T-cell (primary cell): ENCODE data around the gene LMO1. TPM values are rescaled to one million over a fixed set of nuclear protein-coding genes. Genes with fewer than 3 reads are reported as not detected.
A peak's percentile ranks its signal among the peaks of the same experiment; 100 is the strongest.

Experiments
- ATAC-seq, 4 experiments: fragments of 200-7000 bp in 3 of 4; fragments of 150-1000 bp in 1 of 4; cut with Tn5 transposase; replicated peaks in 1 of 4; 1 replicate in 3 of 4; 2 replicates in 1 of 4; pipeline ENCODE4 v1.10.0; 2021; ENCODE audit warnings: moderate library complexity in 3 of 4, mild to moderate bottlenecking in 2 of 4, moderate number of reproducible peaks in 1 of 4
- CTCF ChIA-PET, 2 donors: fragments of 300-600 bp; sonication (Branson Sonifier 250); formaldehyde crosslinking; loops; one replicate each; lab custom pipeline; 2022; ENCODE audit warnings: antibody characterized with exemption in 2 of 2; lab: Charles Lee
- POLR2A ChIA-PET, 2 donors: fragments of 300-600 bp; sonication (Branson Sonifier 250); formaldehyde crosslinking; loops; one replicate each; lab custom pipeline; 2022; ENCODE audit warnings: antibody characterized with exemption in 2 of 2; lab: Charles Lee
- DNase-seq, 35 experiments: peaks; one replicate each; pipeline versions ENCODE4 v3.0.0 to v3.0.0-alpha.2; 2013 to 2023
- H3K27ac ChIP-seq: one replicate; pipeline ENCODE4 v1.5.1; 2013; ENCODE audit warnings: low read length
- H3K27me3 ChIP-seq, 2 experiments: replicated peaks in 1 of 2; 1 replicate in 1 of 2; 2 replicates in 1 of 2; pipeline versions ENCODE4 v1.6.1 to v1.7.0; 2013; ENCODE audit warnings: low read length in 1 of 2, mixed read lengths in 1 of 2; ENCODE audit not compliant: control insufficient read depth in 2 of 2, insufficient read depth in 2 of 2; ENCODE audit errors: extremely low read depth in 1 of 2
- H3K36me3 ChIP-seq, 2 donors: 1 replicate in 1 of 2; 2 replicates in 1 of 2; pipeline versions ENCODE4 v1.6.1 to v1.7.0; 2013; ENCODE audit warnings: low read length in 1 of 2; ENCODE audit not compliant: control insufficient read depth in 2 of 2, insufficient read depth in 1 of 2; ENCODE audit errors: extremely low read depth in 1 of 2
- H3K4me1 ChIP-seq, 2 experiments: 1 replicate in 1 of 2; 2 replicates in 1 of 2; pipeline versions ENCODE4 v1.6.1 to v1.7.0; 2013; ENCODE audit warnings: low read length in 2 of 2, mixed read lengths in 1 of 2; ENCODE audit not compliant: insufficient read depth in 2 of 2, control insufficient read depth in 1 of 2; ENCODE audit errors: extremely low read depth in 1 of 2
- H3K4me3 ChIP-seq, 2 donors: 1 replicate in 1 of 2; 2 replicates in 1 of 2; pipeline versions ENCODE4 v1.5.1 to v1.7.0; 2013; ENCODE audit warnings: mild to moderate bottlenecking in 2 of 2, low read length in 1 of 2, moderate library complexity in 1 of 2; ENCODE audit not compliant: control insufficient read depth in 1 of 2; ENCODE audit errors: extremely low read depth in 1 of 2
- H3K9me3 ChIP-seq: 2 replicates; pipeline ENCODE4 v1.7.0; 2013
- H3K27ac Mint-ChIP-seq, 2 donors: one replicate each; pipeline ENCODE4 v1.8.0; 2020 to 2021; ENCODE audit warnings: mild to moderate bottlenecking in 2 of 2, mixed read lengths in 2 of 2
- H3K27me3 Mint-ChIP-seq, 2 donors: one replicate each; pipeline ENCODE4 v1.8.0; 2021 to 2022; ENCODE audit warnings: mixed read lengths in 2 of 2
- H3K36me3 Mint-ChIP-seq: one replicate; pipeline ENCODE4 v1.8.0; 2021; ENCODE audit warnings: mixed read lengths
- H3K4me1 Mint-ChIP-seq, 3 donors: one replicate each; pipeline ENCODE4 v1.8.0; 2020 to 2022; ENCODE audit warnings: mixed read lengths in 3 of 3, mild to moderate bottlenecking in 1 of 3
- H3K4me3 Mint-ChIP-seq, 3 donors: one replicate each; pipeline ENCODE4 v1.8.0; 2020 to 2022; ENCODE audit warnings: mild to moderate bottlenecking in 3 of 3, mixed read lengths in 3 of 3, moderate library complexity in 3 of 3
- H3K9me3 Mint-ChIP-seq, 3 donors: one replicate each; pipeline ENCODE4 v1.8.0; 2020 to 2022; ENCODE audit warnings: mixed read lengths in 3 of 3
- WGBS: methylation state at CpG from one replicate; pipeline ENCODE4 v1.1.5; 2013; ENCODE audit warnings: missing lambda C conversion rate; ENCODE audit not compliant: insufficient coverage; 5-methylcytosine and 5-hydroxymethylcytosine counted together
- total RNA-seq, 35 experiments: library from RNA in 6 of 35; stranded (reverse) in 6 of 35; fragments of 120-200 nt in 1 of 35; gene quantifications; one replicate each; pipeline versions ENCODE4 v1.2.1 to v1.2.4 and lab custom pipeline; 2013 to 2026

The LMO1 gene
- total RNA-seq, 5 donors from 2014 or later (not counting 1 experiment from before 2014, with no cell fraction given), result not detected

DNA sequence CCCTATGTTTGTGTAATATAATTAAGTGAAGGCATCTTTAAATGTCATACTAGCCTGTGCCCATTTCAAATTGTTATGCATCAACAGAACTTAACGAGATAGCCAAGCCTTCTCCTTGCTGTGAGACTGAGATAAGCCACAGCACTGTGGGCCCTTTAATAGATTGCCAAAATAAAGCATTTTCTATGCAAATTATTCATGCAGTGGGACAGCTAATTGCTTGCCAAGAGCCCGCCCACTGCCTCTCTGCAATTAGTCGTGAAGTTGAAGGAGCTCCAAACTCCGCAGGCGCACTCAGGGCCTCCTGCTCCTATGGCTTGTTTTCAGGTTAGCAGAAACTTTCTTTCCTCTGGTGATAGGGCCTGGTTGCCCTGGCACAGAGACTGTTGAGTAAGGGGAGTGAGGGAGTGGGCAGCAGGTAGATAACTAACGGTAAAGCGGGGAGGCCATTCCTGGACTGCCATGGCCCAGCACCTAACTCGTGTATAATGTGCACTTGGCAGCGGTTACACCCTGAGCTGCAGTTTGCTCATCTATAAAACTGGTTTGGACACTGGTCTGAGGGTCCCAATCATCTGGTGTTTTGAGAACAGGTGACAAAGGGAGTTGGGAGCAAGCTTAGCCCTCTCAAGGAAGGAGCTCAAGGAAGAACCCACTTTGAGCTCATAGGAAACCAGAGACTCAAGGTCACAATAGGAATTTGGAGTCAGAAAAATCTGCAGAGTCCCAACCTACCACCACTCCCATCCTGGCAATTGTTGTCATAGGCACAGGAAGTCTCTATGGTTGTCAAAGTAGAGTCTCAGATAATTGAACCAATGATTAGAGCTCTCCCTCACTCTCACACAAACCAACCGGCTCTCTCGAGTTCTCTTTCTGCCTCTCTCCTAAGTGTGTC lies 60.9 kb downstream of the LMO1 start:
- Mint-ChIP-seq H3K4me1 (peaks cover 6 to 13% (median 9%) of the 10 kb centered on the region in 3 donors), H3K27ac (no peak overlapping the region), H3K36me3 (no peaks in the 10 kb centered on the region), H3K27me3 (peaks cover 30 to 42% of the 10 kb centered on the region in 2 donors), H3K9me3 (no peaks in the 10 kb centered on the region), H3K4me3 (no peak overlapping the region)
- ChIA-PET POLR2A (interaction anchor here in 1 of 2 donors (0.6 kb wide), 1 partner anchor 114 kb away, joined by 3 read pairs; no protein-coding TSS in a partner anchor), CTCF (interaction anchor here (0.6 to 2.6 kb wide), 2 partner anchors 9 to 44 kb away, joined by 3 to 7 read pairs; no protein-coding TSS in a partner anchor)
- no peak for DNase-seq
- H3K36me3 ChIP-seq, result no peaks in the 10 kb centered on the region
- no peak overlapping the region for H3K4me3 ChIP-seq
- peaks cover 0 to 3% of the 10 kb centered on the region in 2 experiments for H3K4me1 ChIP-seq
- peaks cover 0 to 38% of the 10 kb centered on the region in 2 experiments for H3K27me3 ChIP-seq
- 86% methylated on average over 11 of the region's 11 CpGs for WGBS
- H3K9me3 ChIP-seq, result no peaks in the 10 kb centered on the region
- no peak for ATAC-seq
- H3K27ac ChIP-seq, result no peak overlapping the region

DNA sequence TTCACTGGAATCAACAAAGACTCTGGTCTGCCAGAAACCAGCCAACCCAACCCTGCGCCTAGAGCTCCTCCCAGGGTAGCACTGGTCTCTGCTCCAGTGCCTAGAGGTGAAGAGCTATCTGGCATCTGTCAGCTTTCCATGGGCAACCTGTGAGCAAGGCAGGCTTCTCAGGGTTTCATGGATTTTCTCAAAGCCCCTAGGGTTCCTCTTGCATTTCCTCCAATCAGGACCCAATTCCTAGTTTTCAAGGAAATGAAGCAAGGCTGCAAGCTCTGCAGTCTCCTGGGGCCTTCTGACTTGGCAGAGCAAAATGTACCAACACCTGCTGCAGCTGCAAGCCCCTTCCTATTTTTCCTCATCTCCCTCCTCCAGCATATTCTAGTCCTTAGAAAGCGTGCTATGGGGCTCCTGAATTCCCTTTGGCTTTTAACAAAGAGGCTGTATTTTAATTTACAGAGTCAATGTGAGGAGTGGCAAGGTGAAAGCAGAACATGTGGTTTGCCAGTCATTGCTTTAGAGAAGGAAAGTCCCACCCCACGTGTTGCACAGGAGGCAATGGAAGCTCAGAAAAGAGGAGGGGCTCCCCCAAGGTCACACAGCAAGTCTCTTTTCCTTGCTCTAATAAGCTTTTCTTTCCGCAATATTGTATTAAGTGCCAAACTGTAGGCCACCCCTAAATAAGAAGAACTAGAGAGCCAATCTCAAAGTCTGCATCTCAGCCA lies 61.9 kb downstream of the LMO1 start:
- 100% methylated on average over 1 of the region's 4 CpGs for WGBS
- Histone ChIP-seq H3K4me3 (no peak overlapping the region), H3K36me3 (no peaks in the 10 kb centered on the region), H3K27me3 (peaks cover 0 to 29% of the 10 kb centered on the region in 2 experiments), H3K4me1 (peaks cover 0 to 3% of the 10 kb centered on the region in 2 experiments), H3K9me3 (no peaks in the 10 kb centered on the region), H3K27ac (no peak overlapping the region)
- DNase-seq, result peak in 1 of 35 experiments; percentile 39
- CTCF ChIA-PET, result interaction anchor here in 1 of 2 donors (1.4 kb wide), 1 partner anchor 9 kb away, joined by 4 read pairs; no protein-coding TSS in a partner anchor
- H3K27me3 Mint-ChIP-seq, result peaks cover 34 to 37% of the 10 kb centered on the region in 2 donors
- POLR2A ChIA-PET, result no interaction called here
- peaks cover under 1 to 10% (median 4%) of the 10 kb centered on the region in 3 donors for H3K4me1 Mint-ChIP-seq
- no peak for ATAC-seq
- H3K27ac Mint-ChIP-seq, result no peak overlapping the region
- H3K36me3 Mint-ChIP-seq, result no peaks in the 10 kb centered on the region
- no peaks in the 10 kb centered on the region for H3K9me3 Mint-ChIP-seq
- no peak overlapping the region for H3K4me3 Mint-ChIP-seq

DNA sequence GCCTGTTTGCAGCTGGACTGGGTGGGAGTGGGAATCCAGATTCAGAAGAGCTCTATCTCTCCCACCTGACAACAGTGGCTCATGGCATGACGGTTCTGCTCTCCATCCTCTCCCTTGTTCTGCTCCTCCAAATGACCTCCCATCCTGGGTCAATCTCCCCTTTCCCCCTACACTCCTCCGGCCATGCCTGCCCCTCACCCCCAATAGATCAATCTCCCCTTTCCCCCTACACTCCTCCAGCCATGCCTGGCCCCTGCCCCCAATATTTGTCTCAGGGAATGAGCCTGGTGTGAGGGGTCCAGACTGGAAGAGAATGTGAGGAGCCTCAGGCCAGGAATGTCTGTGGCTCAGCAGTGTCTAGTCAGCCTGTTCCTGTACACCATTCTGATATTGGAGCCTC lies 64.0 kb downstream of the LMO1 start:
- Histone ChIP-seq H3K9me3 (no peaks in the 10 kb centered on the region), H3K27ac (no peak overlapping the region), H3K27me3 (peaks cover 0 to 16% of the 10 kb centered on the region in 2 experiments), H3K4me1 (no peaks in the 10 kb centered on the region), H3K4me3 (no peak overlapping the region), H3K36me3 (no peaks in the 10 kb centered on the region)
- CTCF ChIA-PET, result interaction anchor here in 1 of 2 donors (1.0 kb wide), 2 partner anchors 18 to 363 kb away, joined by 3 to 4 read pairs; no protein-coding TSS in a partner anchor
- H3K27ac Mint-ChIP-seq, result no peak overlapping the region
- no peaks in the 10 kb centered on the region for H3K4me1 Mint-ChIP-seq
- H3K9me3 Mint-ChIP-seq, result no peaks in the 10 kb centered on the region
- no peaks in the 10 kb centered on the region for H3K36me3 Mint-ChIP-seq
- WGBS, result 100% methylated on average over 1 of the region's 2 CpGs
- ATAC-seq (no peak), DNase-seq (no peak)
- POLR2A ChIA-PET, result no interaction called here
- H3K27me3 Mint-ChIP-seq, result peaks cover 31 to 40% of the 10 kb centered on the region in 2 donors
- H3K4me3 Mint-ChIP-seq, result no peak overlapping the region

DNA sequence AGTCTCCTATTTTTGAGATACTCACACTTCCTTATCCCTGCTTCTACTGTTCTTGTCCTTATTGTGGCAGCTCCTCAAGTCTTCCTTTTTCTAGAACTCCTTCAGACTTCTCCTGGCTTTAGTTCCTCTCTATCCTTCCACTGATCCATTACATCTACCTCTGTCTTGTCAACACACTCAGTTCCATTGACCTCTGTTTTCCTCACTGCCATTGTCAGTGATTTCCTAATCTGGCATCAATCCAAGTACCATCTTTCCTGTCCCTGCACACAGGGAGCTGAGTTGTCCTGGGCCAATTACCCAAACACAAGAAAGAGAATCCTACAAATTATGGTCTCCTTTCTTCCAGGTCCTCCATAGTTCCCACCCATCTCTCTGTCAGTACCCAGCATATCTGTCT lies 66.9 kb downstream of the LMO1 start:
- peaks cover 0 to 3% of the 10 kb centered on the region in 2 experiments for H3K4me1 ChIP-seq
- H3K27ac Mint-ChIP-seq, result no peak overlapping the region
- no peak overlapping the region for H3K27ac ChIP-seq
- no peak overlapping the region for H3K4me3 Mint-ChIP-seq
- H3K4me3 ChIP-seq, result no peak overlapping the region
- ChIA-PET POLR2A (no interaction called here), CTCF (interaction anchor here in 1 of 2 donors (1.1 kb wide), 1 partner anchor 12 kb away, joined by 3 read pairs; no protein-coding TSS in a partner anchor)
- H3K27me3 Mint-ChIP-seq, result peaks cover 36 to 38% of the 10 kb centered on the region in 2 donors
- H3K36me3 Mint-ChIP-seq, result no peaks in the 10 kb centered on the region
- DNase-seq, result no peak
- H3K9me3 Mint-ChIP-seq, result no peaks in the 10 kb centered on the region
- peaks cover 0 to 24% of the 10 kb centered on the region in 2 experiments for H3K27me3 ChIP-seq
- H3K4me1 Mint-ChIP-seq, result no peaks in the 10 kb centered on the region
- ATAC-seq, result no peak
- H3K36me3 ChIP-seq, result no peaks in the 10 kb centered on the region
- no peaks in the 10 kb centered on the region for H3K9me3 ChIP-seq

DNA sequence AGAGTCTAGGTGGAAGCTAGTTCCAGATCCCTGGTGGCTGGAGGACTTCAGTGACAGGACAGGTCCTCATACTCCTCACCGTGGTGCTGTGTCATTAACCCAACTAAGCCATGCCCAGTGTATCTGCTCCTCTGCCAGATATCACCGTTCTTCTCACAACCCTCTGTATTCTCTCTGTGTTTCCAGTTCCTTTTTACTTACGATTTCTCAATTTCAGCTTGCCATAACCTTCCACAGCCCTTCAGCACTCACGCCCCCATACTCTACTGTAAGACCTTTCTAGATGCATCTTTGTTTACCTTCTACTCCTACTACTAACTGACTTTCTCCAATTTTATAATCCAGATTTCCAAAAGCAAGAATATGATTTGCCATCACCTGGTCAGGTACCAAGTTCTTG lies 68.7 kb downstream of the LMO1 start:
- Histone ChIP-seq H3K4me3 (no peak overlapping the region), H3K27me3 (peaks cover 0 to 25% of the 10 kb centered on the region in 2 experiments), H3K27ac (no peak overlapping the region), H3K4me1 (peaks cover 0 to 3% of the 10 kb centered on the region in 2 experiments), H3K9me3 (no peaks in the 10 kb centered on the region), H3K36me3 (no peaks in the 10 kb centered on the region)
- no peaks in the 10 kb centered on the region for H3K4me1 Mint-ChIP-seq
- no peaks in the 10 kb centered on the region for H3K9me3 Mint-ChIP-seq
- H3K4me3 Mint-ChIP-seq, result no peak overlapping the region
- DNase-seq (no peak), ATAC-seq (no peak)
- ChIA-PET CTCF (interaction anchor here in 1 of 2 donors (1.4 kb wide), 1 partner anchor 13 kb away, joined by 4 read pairs; no protein-coding TSS in a partner anchor), POLR2A (no interaction called here)
- no peaks in the 10 kb centered on the region for H3K36me3 Mint-ChIP-seq
- H3K27me3 Mint-ChIP-seq, result peaks cover 36 to 42% of the 10 kb centered on the region in 2 donors
- 79% methylated on average over 4 of the region's 4 CpGs for WGBS
- no peak overlapping the region for H3K27ac Mint-ChIP-seq

DNA sequence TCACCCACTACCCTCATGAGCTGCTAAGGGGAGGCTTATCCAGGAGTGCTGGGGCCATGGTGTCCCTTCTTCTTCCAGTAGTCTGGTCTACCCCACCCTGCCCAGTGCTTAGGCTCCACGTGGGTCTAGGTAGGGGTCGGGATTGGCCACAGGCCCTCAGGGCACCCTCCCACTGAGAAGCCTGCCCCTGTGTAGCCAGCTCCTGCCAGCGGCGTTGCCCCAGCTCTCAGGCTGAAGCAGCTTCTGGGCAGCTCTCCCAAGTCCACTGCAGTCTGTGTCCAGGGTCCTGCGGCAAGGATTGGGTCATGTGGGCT lies 70.8 kb downstream of the LMO1 start:
- no peaks in the 10 kb centered on the region for H3K9me3 ChIP-seq
- ATAC-seq (no peak), DNase-seq (no peak)
- ChIA-PET CTCF (interaction anchor here (0.6 to 1.7 kb wide), 8 partner anchors 9 to 1966 kb away, joined by 3 to 7 read pairs (median 4); no protein-coding TSS in a partner anchor), POLR2A (no interaction called here)
- H3K36me3 ChIP-seq, result no peaks in the 10 kb centered on the region
- H3K9me3 Mint-ChIP-seq, result no peaks in the 10 kb centered on the region
- no peaks in the 10 kb centered on the region for H3K36me3 Mint-ChIP-seq
- peaks cover 0 to 25% of the 10 kb centered on the region in 2 experiments for H3K27me3 ChIP-seq
- H3K27me3 Mint-ChIP-seq, result peaks cover 28 to 35% of the 10 kb centered on the region in 2 donors
- H3K27ac Mint-ChIP-seq, result no peak overlapping the region
- H3K4me1 Mint-ChIP-seq, result no peaks in the 10 kb centered on the region
- WGBS, result 56% methylated on average over 5 of the region's 5 CpGs
- no peak overlapping the region for H3K4me3 ChIP-seq
- H3K4me3 Mint-ChIP-seq, result no peak overlapping the region
- peaks cover 0 to 3% of the 10 kb centered on the region in 2 experiments for H3K4me1 ChIP-seq
- H3K27ac ChIP-seq, result no peak overlapping the region
